ENCODE measurements around the gene KRTAP5-4.
"Not testable (repeated sequence)": the region's sequence is repeated elsewhere in the genome, so short reads cannot be mapped to it uniquely, and the experiment has no call there.

Gene KRTAP5-4

DNA sequence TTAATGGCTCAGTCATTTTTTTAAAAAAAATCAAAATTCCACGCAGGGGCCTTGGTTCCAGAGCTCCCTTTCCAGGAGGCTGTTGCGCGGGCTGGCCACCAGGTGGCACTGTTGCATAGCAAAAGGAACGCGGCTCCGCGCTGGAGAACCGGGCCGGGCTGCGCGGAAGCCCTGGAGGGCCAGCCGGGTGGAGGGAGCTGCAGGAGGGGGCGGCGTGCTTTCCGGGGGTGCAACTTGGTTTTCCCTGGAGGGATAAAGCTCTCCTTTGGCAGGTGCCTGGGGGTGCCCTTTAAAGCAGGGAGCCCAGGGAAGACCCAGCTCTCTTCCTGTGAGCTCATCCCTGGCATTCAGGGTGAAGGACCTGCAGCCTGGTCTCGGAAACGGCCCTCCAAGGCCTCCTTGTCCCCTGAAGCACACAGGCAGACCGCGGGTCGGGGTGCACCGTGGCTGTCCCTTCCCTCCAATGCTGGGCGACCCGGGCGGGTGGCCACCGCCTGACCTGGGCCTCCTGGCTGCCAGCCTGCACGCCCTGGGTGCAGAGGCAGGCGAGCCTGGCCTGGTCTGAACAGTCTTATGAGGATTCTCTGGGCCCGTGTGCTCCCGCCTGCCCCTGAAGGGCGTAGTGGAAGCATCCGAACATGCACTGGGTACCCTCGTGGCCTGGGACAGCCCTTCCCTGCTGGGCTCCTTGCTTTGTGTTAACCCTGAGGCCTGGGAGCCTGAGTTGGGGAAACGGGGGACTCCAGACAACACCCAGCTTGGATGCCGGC, 31.0 kb upstream of the KRTAP5-4 start:
- DNase-seq: no peak

- DNase-seq: no peak
These were observed 30.5 kb upstream of the KRTAP5-4 start for GRCh38 chr11:1652442-1652770.

GRCh38 chr11:1652026-1652425, 30.1 kb upstream of the KRTAP5-4 start:
- no peak for DNase-seq

DNA sequence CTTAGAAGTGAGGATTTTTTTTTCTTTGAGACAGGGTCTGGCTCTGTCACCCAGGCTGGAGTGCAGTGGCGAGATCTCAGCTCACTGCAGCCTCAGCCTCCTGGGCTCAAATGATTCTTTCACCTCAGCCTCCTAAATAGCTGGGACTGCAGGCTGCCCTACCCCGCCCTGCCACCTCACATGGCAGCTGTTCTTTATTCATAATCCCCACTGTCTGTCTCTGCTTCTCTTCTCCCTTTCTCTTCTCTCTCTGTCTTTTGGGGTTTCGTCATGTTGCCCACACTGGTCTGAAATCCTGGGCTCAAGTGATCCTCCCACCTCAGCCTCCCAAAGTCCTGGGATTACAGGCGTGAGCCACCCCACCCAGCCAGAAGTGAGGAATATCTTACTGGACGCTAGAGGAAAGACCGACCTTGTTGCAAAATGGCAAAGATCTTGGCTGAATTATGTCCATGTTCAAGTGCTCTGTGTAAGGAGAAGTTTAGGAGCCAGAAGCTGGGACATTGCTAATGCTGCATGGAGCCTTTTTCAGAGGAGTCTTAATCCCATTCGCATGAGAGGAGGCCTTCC, 29.6 kb upstream of the KRTAP5-4 start:
- no peak for DNase-seq

- no peak for DNase-seq
These were observed 29.0 kb upstream of the KRTAP5-4 start for GRCh38 chr11:1650918-1651262.

DNA sequence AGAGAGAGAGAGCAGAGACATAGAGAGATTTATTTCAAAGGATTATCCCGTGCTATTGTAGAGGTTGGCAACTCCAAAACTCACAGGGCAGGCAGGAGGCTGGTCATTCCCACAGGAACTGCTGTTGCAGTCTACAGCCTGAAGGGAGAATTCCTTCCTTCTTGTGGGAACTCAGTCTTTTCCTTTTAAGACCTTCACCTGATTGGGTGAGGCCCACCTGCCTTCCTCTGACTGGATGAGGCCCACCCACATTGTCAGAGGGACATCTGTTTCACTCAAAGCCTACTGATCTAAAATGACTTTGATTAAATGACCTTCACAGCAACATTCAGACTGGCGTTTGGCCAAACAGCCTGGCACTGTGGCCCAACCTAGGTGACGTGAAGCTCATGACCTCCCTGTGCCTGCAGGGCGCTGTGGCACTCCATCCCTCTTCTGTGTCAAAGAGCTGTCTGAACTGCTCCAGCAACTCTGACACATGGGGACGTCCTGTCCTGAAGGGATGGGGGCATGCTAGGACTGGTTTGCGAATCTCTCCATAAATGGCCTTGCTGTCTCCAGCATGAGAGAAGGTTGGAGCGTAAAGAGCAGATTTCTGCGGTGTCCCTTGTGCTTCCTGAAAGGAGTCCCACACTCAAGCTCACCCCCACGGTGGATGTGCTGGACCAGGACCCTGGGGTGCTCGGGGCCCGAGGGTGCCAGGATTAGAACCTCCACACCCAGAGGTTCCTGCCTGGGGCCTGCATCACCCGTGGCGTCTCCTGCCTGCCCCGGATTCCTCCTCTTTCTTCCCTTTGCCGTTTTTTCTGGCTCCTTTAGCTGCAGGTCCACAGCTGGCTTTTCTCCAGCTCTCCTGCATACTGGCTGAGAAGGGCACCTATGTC, 28.3 kb upstream of the KRTAP5-4 start:
- no peak for DNase-seq

- no peak for DNase-seq
These were observed 26.9 kb upstream of the KRTAP5-4 start for GRCh38 chr11:1648653-1649420.

- DNase-seq: no peak
These were observed 26.1 kb upstream of the KRTAP5-4 start for GRCh38 chr11:1647901-1648652.

GRCh38 chr11:1646540-1646939, 24.6 kb upstream of the KRTAP5-4 start:
- DNase-seq: not testable (repeated sequence)

DNA sequence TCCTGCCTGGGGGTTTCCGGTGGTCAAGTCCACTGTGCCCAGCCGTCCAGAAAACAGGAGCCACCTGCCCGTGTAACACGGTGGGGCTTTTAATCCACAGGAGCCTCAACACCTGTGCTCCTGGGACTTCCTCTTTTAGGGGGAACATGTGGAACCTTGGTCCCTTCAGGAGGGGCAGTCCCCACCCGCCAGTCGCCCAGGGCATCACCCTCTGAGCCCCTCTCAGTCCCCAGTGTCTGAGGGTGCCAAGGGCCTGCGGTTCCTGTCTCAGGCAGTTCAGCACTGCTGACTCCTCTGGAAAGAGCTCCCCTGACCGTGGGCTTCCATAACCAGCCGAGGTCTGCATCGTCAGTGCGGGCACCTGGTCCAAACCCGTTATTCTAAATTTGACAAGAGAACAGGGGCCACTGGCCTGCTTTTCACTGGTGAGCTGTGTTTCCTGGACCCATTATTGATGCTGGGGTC, 23.5 kb upstream of the KRTAP5-4 start:
- DNase-seq: no peak

- DNase-seq: no peak
These were observed 22.8 kb upstream of the KRTAP5-4 start for GRCh38 chr11:1644601-1645356.

GRCh38 chr11:1643146-1643690, 21.3 kb upstream of the KRTAP5-4 start:
- no peak for DNase-seq

DNA sequence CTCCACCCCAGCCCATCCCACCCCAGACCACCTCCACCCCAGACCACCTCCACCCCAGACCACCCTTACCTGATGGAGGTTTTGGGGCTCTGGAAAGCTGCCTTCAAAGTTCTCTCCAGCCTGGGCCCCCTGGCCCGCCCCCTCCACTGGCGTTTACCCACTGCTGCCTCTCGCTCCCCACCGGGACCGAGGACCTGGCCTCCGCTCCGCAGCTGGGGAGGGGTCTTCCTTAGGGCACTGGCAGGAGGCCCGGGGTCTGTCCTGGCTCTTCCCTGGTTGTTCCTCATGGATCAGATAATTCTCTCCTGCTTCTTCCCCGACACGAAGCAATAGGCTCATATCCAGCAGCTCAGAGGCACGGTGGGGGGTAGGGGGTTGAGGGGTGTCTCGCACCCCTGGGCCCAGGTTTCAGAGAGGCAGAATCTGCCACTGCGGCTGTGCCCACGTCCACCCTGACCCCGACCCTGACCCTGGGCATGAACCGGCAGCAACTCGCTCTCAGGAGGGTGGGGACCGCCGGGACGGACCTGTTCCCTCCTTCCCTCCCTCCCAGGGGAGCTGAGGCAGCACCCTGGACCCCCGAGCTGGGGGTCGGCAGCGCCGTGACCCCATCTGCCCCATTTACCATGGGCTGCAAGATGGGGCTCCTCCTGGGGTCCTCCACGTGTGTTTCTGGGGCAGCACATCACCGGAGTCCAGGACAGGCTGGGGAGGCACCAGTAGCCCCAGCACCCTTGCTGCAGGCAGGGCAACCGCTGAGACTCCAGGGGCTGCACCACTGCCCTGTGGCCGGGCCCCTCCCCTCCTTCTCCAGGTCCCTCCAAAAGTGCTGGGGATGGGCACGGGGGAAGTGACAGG, 20.6 kb upstream of the KRTAP5-4 start:
- DNase-seq: no peak

DNA sequence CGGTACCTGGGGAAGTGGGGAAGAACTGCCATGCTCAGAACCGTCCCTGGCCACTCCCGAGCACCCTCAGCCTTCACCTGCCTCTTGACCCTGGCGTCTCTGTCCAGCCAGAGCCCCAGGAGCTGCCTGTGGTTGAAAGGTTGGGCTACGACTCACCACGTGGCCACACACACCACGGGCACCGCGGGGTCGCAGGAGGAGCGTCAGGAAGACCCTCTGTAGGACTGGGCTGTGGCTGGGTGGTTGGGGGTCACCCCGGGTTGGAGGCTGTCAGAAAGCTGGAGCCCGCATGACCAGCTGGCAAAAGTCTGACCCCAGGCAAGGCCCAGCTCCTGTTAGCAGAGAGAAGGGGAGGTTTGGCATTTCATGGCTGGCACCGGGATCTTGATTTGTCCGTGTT, 19.2 kb upstream of the KRTAP5-4 start:
- DNase-seq: no peak

DNA sequence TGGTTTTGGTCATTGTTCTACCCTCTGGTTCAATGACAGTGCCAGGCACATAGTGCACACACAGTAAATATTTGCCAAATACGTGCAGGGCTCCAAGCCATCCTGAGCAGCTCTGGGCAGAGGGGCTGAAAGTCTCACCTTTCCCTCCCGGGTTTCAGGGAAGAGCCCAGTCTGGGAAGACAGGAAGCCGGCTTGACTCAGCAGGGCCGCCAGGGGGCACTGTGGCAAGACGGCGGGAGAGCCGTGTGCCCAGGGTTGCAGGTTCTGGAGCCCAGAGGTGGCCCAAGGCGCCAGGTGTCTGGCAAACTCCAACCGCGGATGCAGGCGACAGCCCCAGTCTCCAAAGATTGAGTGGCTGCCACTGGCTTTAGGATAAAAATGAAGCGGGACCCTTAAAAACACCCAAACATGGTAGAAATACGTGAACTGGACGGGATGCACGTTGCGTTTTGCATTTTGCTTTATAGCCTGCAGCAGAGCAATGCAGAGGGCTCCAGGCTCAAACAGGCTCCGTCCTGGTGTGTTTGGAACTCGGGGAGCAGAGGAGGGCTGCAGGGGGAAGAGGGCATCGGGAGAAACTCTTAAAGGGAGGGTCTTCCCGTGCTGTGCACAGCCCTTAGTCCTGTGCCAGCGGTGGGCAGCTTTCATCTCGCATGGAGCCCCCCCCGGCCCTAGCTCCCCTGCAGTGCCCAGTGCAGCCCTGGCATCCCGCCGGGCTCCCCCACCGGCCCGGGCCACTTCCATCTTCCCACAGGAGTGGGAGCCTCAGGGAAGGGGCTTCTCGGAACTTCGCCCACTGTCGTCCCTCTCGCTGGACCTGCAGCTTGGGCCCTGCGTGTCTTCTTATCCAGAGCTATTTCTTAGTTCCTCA, 18.4 kb upstream of the KRTAP5-4 start:
- no peak for DNase-seq

DNA sequence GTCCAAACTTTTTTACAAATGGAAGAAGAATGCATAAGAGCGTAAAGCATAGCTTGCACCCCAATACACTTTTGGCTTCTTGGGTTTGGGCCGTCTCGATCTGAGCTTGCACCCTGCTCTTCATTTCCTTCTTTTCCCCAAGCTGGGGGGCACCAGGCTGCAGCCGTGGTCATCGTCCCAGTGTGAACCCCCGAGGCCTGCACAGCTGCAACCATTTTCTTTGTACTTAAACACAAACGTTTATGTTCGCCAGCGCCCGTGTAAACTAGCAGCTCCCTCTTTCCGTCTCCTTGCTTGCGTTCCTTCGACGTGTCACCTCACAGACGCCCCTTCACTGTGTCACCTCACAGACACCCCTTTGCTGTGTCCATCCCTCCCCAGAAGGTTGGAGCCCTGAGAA, 17.7 kb upstream of the KRTAP5-4 start:
- no peak for DNase-seq

DNA sequence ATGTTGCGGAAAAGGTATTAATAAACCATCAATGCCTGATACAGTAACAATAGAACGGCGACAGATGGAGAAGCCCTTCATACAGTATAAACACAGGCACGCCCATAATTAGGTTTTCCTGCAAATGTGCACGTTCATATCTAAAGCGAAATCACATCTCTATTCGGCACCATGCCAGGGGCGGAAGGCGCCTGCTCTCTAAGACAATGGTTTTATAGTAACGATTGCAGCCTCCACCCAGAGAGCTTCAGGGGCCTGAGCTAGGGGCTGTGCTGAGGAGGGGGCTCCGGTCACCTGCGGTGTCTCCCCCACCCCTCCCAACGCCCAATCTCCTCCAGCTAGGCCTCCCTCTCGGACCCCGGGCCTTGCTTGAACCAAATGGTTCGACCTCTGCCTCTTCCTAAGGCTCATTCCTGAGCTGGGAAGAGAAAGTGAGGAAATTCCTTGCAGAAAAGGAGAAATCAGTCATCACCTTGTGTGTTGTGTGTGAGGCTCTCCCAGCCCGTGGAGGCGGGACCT, 17.2 kb upstream of the KRTAP5-4 start:
- no peak for DNase-seq

DNA sequence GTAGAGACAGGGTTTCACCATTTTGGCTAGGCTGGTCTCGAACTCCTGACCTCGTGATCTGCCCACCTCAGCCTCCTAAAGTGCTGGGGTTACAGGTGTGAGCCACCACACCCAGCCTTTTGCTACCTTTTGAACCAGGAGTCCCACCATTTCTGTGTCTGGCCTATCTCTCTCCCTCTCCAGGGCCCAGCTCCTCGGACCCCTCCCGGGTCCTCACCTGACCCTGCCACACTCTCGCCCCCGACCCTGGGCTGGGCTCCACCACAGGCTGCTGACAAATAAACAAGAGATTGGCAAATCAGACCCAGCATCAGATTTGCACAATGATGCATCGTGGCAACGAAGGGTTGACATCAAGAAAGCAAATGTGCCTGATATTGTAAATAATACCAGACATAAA, 16.4 kb upstream of the KRTAP5-4 start:
- no peak for DNase-seq

- DNase-seq: no peak
These were observed 15.7 kb upstream of the KRTAP5-4 start for GRCh38 chr11:1637628-1638027.
